Measurements from ENCODE around the gene NPAS3. TPM values are rescaled to one million over a fixed set of nuclear protein-coding genes. Genes with fewer than 3 reads are reported as not detected.

NPAS3 gene
- total and polyA plus RNA-seq, 8 donors, result 0.23 to 2.8 (median 1.4) TPM

- H3K36me3 ChIP-seq, result no peaks in the 10 kb centered on the region
- 79 to 82% methylated on average over 11 of the region's 11 CpGs for WGBS, 2 donors
- no peak overlapping the region for H3K4me3 ChIP-seq
- no peak for DNase-seq
- no peak for TF ChIP-seq CTCF (IDR thresholded peaks at IDR 0.05)
- intact Hi-C loops (cut with DNase I), result no loop called here
- FAIRE-seq, result no peak
- ATAC-seq, result no peak
- H3K27ac ChIP-seq, result no peak overlapping the region
- H3K4me1 ChIP-seq, result peaks cover 0 to 9% (median 0%) of the 10 kb centered on the region in 3 donors
- H3K27me3 ChIP-seq, result no peaks in the 10 kb centered on the region
- H3K9me3 ChIP-seq, result no peaks in the 10 kb centered on the region
Measured at GRCh38 chr14:33282331-33283230, 343.9 kb downstream of the NPAS3 start.

GRCh38 chr14:33285902-33286700 is 347.4 kb downstream of the NPAS3 start:
- Histone ChIP-seq H3K27me3 (no peaks in the 10 kb centered on the region), H3K4me3 (no peak overlapping the region), H3K36me3 (no peaks in the 10 kb centered on the region), H3K4me1 (peaks cover 0 to 9% (median 0%) of the 10 kb centered on the region in 3 donors), H3K27ac (no peak overlapping the region), H3K9me3 (no peaks in the 10 kb centered on the region)
- FAIRE-seq, result no peak
- intact Hi-C loops (cut with DNase I), result no loop called here
- no peak for TF ChIP-seq CTCF (IDR thresholded peaks at IDR 0.05)
- no peak for DNase-seq
- ATAC-seq, result no peak
- WGBS, 2 donors, result 87 to 90% methylated on average over 5 of the region's 5 CpGs

- H3K36me3 ChIP-seq, result no peaks in the 10 kb centered on the region
- WGBS, 2 donors, result 7 to 13% methylated on average over 6 of the region's 6 CpGs
- peaks cover 0 to 9% (median 0%) of the 10 kb centered on the region in 3 donors for H3K4me1 ChIP-seq
- no peaks in the 10 kb centered on the region for H3K27me3 ChIP-seq
- FAIRE-seq (no peak), DNase-seq (peak; percentile 36 to 81 (median 73)), ATAC-seq (peak; percentile 96 to 99 (median 98))
- H3K27ac ChIP-seq, result no peak overlapping the region
- intact Hi-C loops (cut with DNase I), result no loop called here
- no peaks in the 10 kb centered on the region for H3K9me3 ChIP-seq
- H3K4me3 ChIP-seq, result peak overlapping the region in 1 of 4 donors; percentile 3
- no peak for TF ChIP-seq CTCF (IDR thresholded peaks at IDR 0.05)
Measured at GRCh38 chr14:33287189-33287588, 348.5 kb downstream of the NPAS3 start.

GRCh38 chr14:33290641-33291040 is 352.0 kb downstream of the NPAS3 start:
- DNase-seq, result no peak
- WGBS, 2 donors, result 81 to 87% methylated on average over 4 of the region's 4 CpGs
- Histone ChIP-seq H3K9me3 (no peaks in the 10 kb centered on the region), H3K4me3 (no peak overlapping the region), H3K36me3 (no peaks in the 10 kb centered on the region), H3K4me1 (peaks cover 0 to 9% (median 0%) of the 10 kb centered on the region in 3 donors), H3K27me3 (no peaks in the 10 kb centered on the region), H3K27ac (no peak overlapping the region)
- intact Hi-C loops (cut with DNase I), result no loop called here
- ATAC-seq, result no peak
- no peak for FAIRE-seq
- no peak for TF ChIP-seq CTCF (IDR thresholded peaks at IDR 0.05)

Measured in pancreas (tissue), 10 donors.